Endothelial cell of umbilical vein (primary cell): ENCODE measurements around the gene SLC38A1. TPM values are rescaled to one million over a fixed set of nuclear protein-coding genes. Genes with fewer than 3 reads are reported as not detected.

Source experiments
- BruUV-seq: library from RNA; stranded (reverse); fragments of 400-500 nt; replicated peaks from 2 replicates; lab custom pipeline; 2021; lab: Mats Ljungman, UMichigan
- CTCF ChIA-PET: fragments of 300-600, 350-600 bp; sonication (Branson Sonifier 250); formaldehyde crosslinking; loops from one replicate; lab custom pipeline; 2021; ENCODE audit warnings: antibody characterized with exemption, inconsistent platforms; lab: Charles Lee
- POLR2A ChIA-PET: fragments of 300-600, 350-600 bp; sonication (Branson Sonifier 250); formaldehyde crosslinking; loops from one replicate; lab custom pipeline; 2021; ENCODE audit warnings: antibody characterized with exemption, inconsistent platforms; lab: Charles Lee
- DNase-seq: peaks from one replicate; pipeline ENCODE4 v3.0.0-alpha.2; 2011; ENCODE audit warnings: low read depth, low spot score
- FAIRE-seq: peaks from 2 replicates; lab custom pipeline; 2011; peaks lifted over from hg19 to GRCh38; lab: Jason Lieb, UNC
- H2AFZ ChIP-seq: 2 replicates; pipeline ENCODE4 v1.6.0; 2012; ENCODE audit warnings: low read depth, low read length, control low read depth, inconsistent platforms
- H3K27ac ChIP-seq: 2 replicates; pipeline ENCODE4 v1.5.1; 2011; ENCODE audit warnings: low read depth, mild to moderate bottlenecking, control low read depth, low read length, moderate library complexity; ENCODE audit not compliant: insufficient read depth
- H3K27me3 ChIP-seq, 2 experiments: 2 replicates each; pipeline versions ENCODE4 v1.6.0 to v1.6.1; 2011; ENCODE audit warnings: low read length in 2 of 2, mixed read lengths in 1 of 2; ENCODE audit not compliant: control insufficient read depth in 2 of 2, insufficient read depth in 2 of 2
- H3K36me3 ChIP-seq, 2 experiments: 2 replicates in 1 of 2; 3 replicates in 1 of 2; pipeline ENCODE4 v1.5.1; 2011; ENCODE audit warnings: low read length in 2 of 2, mild to moderate bottlenecking in 1 of 2, moderate library complexity in 1 of 2; ENCODE audit not compliant: control insufficient read depth in 2 of 2, insufficient read depth in 2 of 2; ENCODE audit errors: extremely low read depth in 1 of 2
- H3K4me1 ChIP-seq: 3 replicates; pipeline ENCODE4 v1.5.1; 2011; ENCODE audit warnings: mild to moderate bottlenecking, low read length; ENCODE audit not compliant: control insufficient read depth, insufficient read depth; ENCODE audit errors: extremely low read depth
- H3K4me2 ChIP-seq: 2 replicates; pipeline ENCODE4 v1.6.1; 2011; ENCODE audit warnings: low read length, control low read depth, mixed read lengths; ENCODE audit not compliant: insufficient read depth
- H3K4me3 ChIP-seq, 3 experiments: fragments of 200-600 bp in 1 of 3; sonication (generic), shearing (Covaris generic) in 1 of 3; replicated peaks in 1 of 3; 2 replicates each; pipeline ENCODE4 v1.5.1; 2011 to 2016; ENCODE audit warnings: control low read depth in 3 of 3, low read length in 3 of 3, mild to moderate bottlenecking in 2 of 3, inconsistent platforms in 1 of 3, low read depth in 1 of 3, moderate library complexity in 1 of 3; ENCODE audit not compliant: insufficient read depth in 1 of 3
- H3K79me2 ChIP-seq: 2 replicates; pipeline ENCODE4 v1.6.0; 2012; ENCODE audit warnings: low read length, inconsistent platforms; ENCODE audit not compliant: control insufficient read depth, insufficient read depth
- H3K9ac ChIP-seq: replicated peaks from 2 replicates; pipeline ENCODE3; 2011; ENCODE audit warnings: low read length, control low read depth; ENCODE audit not compliant: insufficient read depth; ENCODE audit errors: extremely low read depth
- H3K9me1 ChIP-seq: replicated peaks from 3 replicates; pipeline ENCODE4 v1.6.0; 2011; ENCODE audit warnings: mild to moderate bottlenecking, low read length; ENCODE audit not compliant: control insufficient read depth, insufficient read depth; ENCODE audit errors: extremely low read depth
- H3K9me3 ChIP-seq: replicated peaks from 2 replicates; pipeline ENCODE4 v1.5.1; 2012; ENCODE audit warnings: low read length, inconsistent platforms; ENCODE audit not compliant: control insufficient read depth, insufficient read depth
- H4K20me1 ChIP-seq: replicated peaks from 2 replicates; pipeline ENCODE3; 2011; ENCODE audit warnings: mild to moderate bottlenecking, low read length; ENCODE audit not compliant: control insufficient read depth, insufficient read depth; ENCODE audit errors: extremely low read depth
- CTCF ChIP-seq, 2 donors: IDR thresholded peaks; 1 replicate in 1 of 2; 2 replicates in 1 of 2; pipeline ENCODE4 v1.5.1; 2011; ENCODE audit warnings: low read length in 2 of 2, mild to moderate bottlenecking in 2 of 2, moderate library complexity in 2 of 2, control low read depth in 1 of 2, inconsistent platforms in 1 of 2, low read depth in 1 of 2; ENCODE audit not compliant: insufficient read depth in 1 of 2; ENCODE audit errors: extremely low read depth in 1 of 2
- EZH2 ChIP-seq: IDR thresholded peaks from 2 replicates; pipeline ENCODE4 v1.6.1; 2012; ENCODE audit warnings: borderline replicate concordance, low read depth, mild to moderate bottlenecking, moderate library complexity, low read length, inconsistent platforms; ENCODE audit not compliant: severe bottlenecking
- FOS ChIP-seq: IDR thresholded peaks from 2 replicates; pipeline ENCODE4 v1.6.1; 2011; ENCODE audit warnings: mild to moderate bottlenecking, low read length, moderate library complexity, borderline replicate concordance; ENCODE audit not compliant: insufficient read depth
- GATA2 ChIP-seq: IDR thresholded peaks from 2 replicates; pipeline ENCODE4 v1.7.0; 2011; ENCODE audit warnings: low read depth, mild to moderate bottlenecking, moderate library complexity, mixed read lengths, low read length; ENCODE audit not compliant: insufficient read length, insufficient read depth
- JUN ChIP-seq: IDR thresholded peaks from 2 replicates; pipeline ENCODE4 v1.6.1; 2011; ENCODE audit warnings: borderline replicate concordance, low read depth; ENCODE audit not compliant: insufficient read length, insufficient read depth
- MAX ChIP-seq: IDR thresholded peaks from 2 replicates; pipeline ENCODE4 v1.6.1; 2011; ENCODE audit not compliant: insufficient read depth, insufficient read length
- MYC ChIP-seq: IDR thresholded peaks from one replicate; pipeline ENCODE4 v1.6.1; 2011; ENCODE audit warnings: mild to moderate bottlenecking, low read depth, low read length
- POLR2A ChIP-seq: IDR thresholded peaks from 2 replicates; pipeline ENCODE4 v1.6.1; 2012; ENCODE audit warnings: low read depth, mild to moderate bottlenecking, control low read depth, low read length
- POLR2AphosphoS5 ChIP-seq: IDR thresholded peaks from 2 replicates; pipeline ENCODE4 v1.6.1; 2012; ENCODE audit warnings: low read depth, mild to moderate bottlenecking, control low read depth, low read length, moderate library complexity; ENCODE audit not compliant: insufficient read depth
- dilution Hi-C: fragments of 300-500 bp; cut with MboI; formaldehyde crosslinking; loops from one replicate; pipeline ENCODE4 v1.15.0; 2019; ENCODE audit warnings: low sequenced_read_pairs; ENCODE audit not compliant: extremely low pct_ligation_motif_present
- intact Hi-C: fragments of 100-400 bp; cut with micrococcal nuclease; formaldehyde crosslinking; loops from one replicate; pipeline ENCODE4 v1.10.0; 2022
- polyA plus RNA-seq, 4 experiments: library from polyadenylated mRNA; depleted of rRNA in 3 of 4; stranded (reverse) in 3 of 4; unstranded in 1 of 4; fragments of >200 nt; gene quantifications; 2 replicates each; pipeline versions ENCODE4 v1.2.1 to v1.2.3, GENCODE V29; 2011 to 2012; ENCODE audit warnings: missing spikeins in 1 of 4
- total RNA-seq: library from RNA; stranded (reverse); gene quantifications from 2 replicates; pipeline ENCODE4 v1.2.3, GENCODE V29; 2021

Gene SLC38A1
- total and polyA plus RNA-seq, 2 donors (not counting 3 experiments of a cell fraction or from before 2014, with no cell fraction given), result 23.6 to 86.4 TPM

- CTCF ChIA-PET, result interaction anchor here (1.3 kb wide), 1 partner anchor 13 kb away, joined by 3 read pairs; no protein-coding TSS in a partner anchor
- no peak for FAIRE-seq
Measured at GRCh38 chr12:46167412-46167811, 101.4 kb downstream of the SLC38A1 start.

More at GRCh38 chr12:46167412-46167811, 101.4 kb downstream of the SLC38A1 start:
- BruUV-seq, result no TSS peak
- Histone ChIP-seq H3K79me2 (no peaks in the 10 kb centered on the region), H3K4me3 (no peak overlapping the region), H3K27ac (no peak overlapping the region), H3K9ac (no peak overlapping the region), H3K4me1 (no peaks in the 10 kb centered on the region), H3K4me2 (no peak overlapping the region), H2AFZ (no peak overlapping the region), H3K27me3 (peaks cover 5 to 18% of the 10 kb centered on the region in 2 experiments), H3K36me3 (no peaks in the 10 kb centered on the region), H4K20me1 (no peaks in the 10 kb centered on the region), H3K9me3 (no peaks in the 10 kb centered on the region), H3K9me1 (no peaks in the 10 kb centered on the region)
- TF ChIP-seq CTCF (IDR thresholded peaks at IDR 0.05; ENCODE audit: extremely low read depth in 1 of 2, insufficient read depth in 1 of 2, low read depth in 1 of 2, low read length in 2 of 2) (no peak), EZH2 (no peak), GATA2 (no peak), FOS (no peak), POLR2AphosphoS5 (no peak), MYC (no peak), MAX (no peak), JUN (no peak), POLR2A (no peak)
- dilution Hi-C loops (no loop called here), intact Hi-C loops (no loop called here)
- DNase-seq, result no peak
- POLR2A ChIA-PET, result no interaction called here
